Inflammatory macrophage treated with lipopolysaccharide for 4 hours (primary cell): ENCODE data around the gene POU2AF2.

Source experiments
- DNase-seq: peaks from one replicate; pipeline ENCODE4 v3.0.0-alpha.2; 2020

The POU2AF2 gene

DNA sequence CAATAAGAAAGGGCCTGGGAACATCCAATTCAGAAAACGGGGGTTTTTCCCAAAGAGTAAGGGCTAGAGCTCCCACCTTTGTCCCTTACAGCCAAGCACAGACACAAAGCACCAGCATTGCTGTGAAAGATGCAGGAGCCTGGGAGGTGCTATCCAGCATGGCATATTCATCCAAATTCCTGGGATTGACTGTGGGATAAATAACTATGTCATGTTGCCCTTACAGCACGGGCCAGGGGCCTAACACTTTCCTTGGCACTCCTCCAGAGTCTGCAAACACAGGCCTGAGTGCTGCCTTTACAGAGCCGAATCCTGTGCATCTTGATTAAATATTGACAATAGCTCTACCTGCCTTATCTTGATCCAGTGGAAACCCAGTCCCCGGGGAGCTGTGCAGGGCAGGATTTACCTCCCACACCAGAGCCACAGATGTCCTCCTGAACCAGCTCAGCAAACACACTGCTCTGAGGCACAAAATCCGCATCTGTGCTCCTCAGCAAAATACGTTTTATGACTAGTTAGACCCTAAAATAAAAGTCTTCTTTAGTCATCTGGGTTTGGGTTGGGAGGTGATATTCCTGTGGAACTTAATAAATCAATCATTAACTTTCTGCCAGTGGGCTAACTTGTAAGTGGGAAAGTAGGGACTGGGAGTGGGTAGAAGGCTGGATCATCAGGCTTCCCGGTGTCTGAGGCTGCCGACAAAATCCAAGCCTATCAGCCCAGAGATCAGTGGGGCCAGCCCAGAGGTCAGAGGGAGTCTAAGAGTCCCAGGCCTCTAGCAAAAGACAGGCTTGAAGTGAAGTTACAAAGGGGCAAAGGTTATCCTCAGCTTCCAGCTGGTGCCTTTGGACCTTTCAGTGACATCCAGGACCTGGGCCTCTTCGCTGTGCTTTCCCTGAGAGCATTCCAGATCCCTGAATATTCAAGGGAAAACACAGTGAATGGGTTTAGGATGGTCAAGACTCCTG, 89.3 kb downstream of the POU2AF2 start:
- no peak for DNase-seq

DNA sequence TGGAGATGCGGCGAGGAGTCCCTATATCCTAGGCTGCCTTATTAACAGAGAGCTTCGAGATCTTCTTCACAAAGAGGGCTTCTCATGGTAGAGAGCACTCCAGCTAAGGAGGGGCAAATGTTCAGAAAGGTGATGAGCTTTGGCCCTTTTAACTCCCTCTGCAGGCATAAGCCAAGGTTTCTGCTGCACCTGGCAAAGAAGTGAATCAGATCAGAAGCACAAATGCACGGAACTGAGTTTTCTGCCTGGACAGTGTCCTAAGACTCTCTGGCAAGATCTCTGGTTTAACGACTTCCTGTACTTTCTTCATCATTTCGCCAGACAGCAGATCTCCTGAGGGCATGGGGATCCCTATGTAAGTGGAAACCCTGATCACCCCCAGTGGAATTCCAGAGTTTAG, 90.0 kb downstream of the POU2AF2 start:
- DNase-seq, result no peak
